K562 (cell line): ENCODE measurements around the gene TAL1. TPM values are rescaled to one million over a fixed set of nuclear protein-coding genes. Genes with fewer than 3 reads are reported as not detected.

ENCODE experiments used
- CBFA2T3 ChIP-seq: fragments of 450-650 bp; IDR thresholded peaks from 2 replicates; pipeline ENCODE4 v1.6.1; 2017
- E2F5 ChIP-seq: sonication (generic); formaldehyde crosslinking; IDR thresholded peaks from 2 replicates; pipeline ENCODE4 v1.8.0; 2022; ENCODE audit warnings: mild to moderate bottlenecking, missing genetic modification reagents
- EWSR1 ChIP-seq: fragments of 450-650 bp; IDR thresholded peaks from 2 replicates; pipeline ENCODE4 v1.6.1; 2018; ENCODE audit warnings: borderline replicate concordance, mild to moderate bottlenecking, low read depth, moderate library complexity; ENCODE audit not compliant: partially characterized antibody
- HDAC1 ChIP-seq, 2 experiments: fragments of 450-650 bp; IDR thresholded peaks; 2 replicates each; pipeline ENCODE4 v1.6.1; 2016 to 2017; ENCODE audit warnings: inconsistent platforms in 1 of 2, mild to moderate bottlenecking in 1 of 2, moderate library complexity in 1 of 2
- JUND ChIP-seq, 2 experiments: IDR thresholded peaks; 2 replicates in 1 of 2; 3 replicates in 1 of 2; pipeline ENCODE4 v1.6.1; 2011; ENCODE audit warnings: borderline replicate concordance in 2 of 2, low read depth in 2 of 2, low read length in 2 of 2, improper control_type of control experiment in 1 of 2, missing biosample characterization in 1 of 2, missing genetic modification characterization in 1 of 2, missing genetic modification reagents in 1 of 2
- MLLT1 ChIP-seq, 2 experiments: fragments of 450-650 bp; IDR thresholded peaks; 2 replicates each; pipeline ENCODE4 v1.6.1; 2016
- NFE2 ChIP-seq: IDR thresholded peaks from 2 replicates; pipeline ENCODE4 v1.6.1; 2014; ENCODE audit warnings: antibody characterized with exemption, low read depth
- SETDB1 ChIP-seq: IDR thresholded peaks from one replicate; pipeline ENCODE4 v1.6.1; 2012; ENCODE audit warnings: low read length, control low read depth, inconsistent platforms
- SOX6 ChIP-seq: fragments of 450-650 bp; IDR thresholded peaks from 2 replicates; pipeline ENCODE4 v1.6.1; 2014; ENCODE audit warnings: mild to moderate bottlenecking
- SPI1 ChIP-seq: IDR thresholded peaks from 2 replicates; pipeline ENCODE4 v1.6.1; 2011; ENCODE audit warnings: low read depth, low read length, control low read depth, borderline replicate concordance
- TBL1XR1 ChIP-seq, 2 experiments: IDR thresholded peaks; 2 replicates each; pipeline ENCODE4 v1.6.1; 2012; ENCODE audit warnings: improper control_type of control experiment in 2 of 2, low read length in 2 of 2, mild to moderate bottlenecking in 1 of 2
- TCFL5 ChIP-seq: fragments of 250-450 bp; sonication (Bioruptor Pico); conservative IDR thresholded peaks from 2 replicates; pipeline ENCODE4 v1.6.1; 2021; ENCODE audit warnings: mild to moderate bottlenecking, moderate library complexity, matching md5 sums
- TEAD1 ChIP-seq, 2 experiments: fragments of 450-650 bp in 1 of 2; sonication (generic) in 1 of 2; formaldehyde crosslinking; IDR thresholded peaks; 2 replicates each; pipeline versions ENCODE4 v1.4.0 to v1.8.0; 2020 to 2022; ENCODE audit warnings: mild to moderate bottlenecking in 2 of 2, missing genetic modification reagents in 1 of 2
- TFAM ChIP-seq: fragments of 250-450 bp; sonication (Bioruptor Pico); conservative IDR thresholded peaks from 2 replicates; pipeline ENCODE4 v1.5.0; 2021; ENCODE audit warnings: mild to moderate bottlenecking, moderate library complexity
- USF1 ChIP-seq: sonication (generic); formaldehyde crosslinking; IDR thresholded peaks from 2 replicates; pipeline ENCODE4 v1.9.0; 2022; ENCODE audit warnings: mild to moderate bottlenecking, missing genetic modification reagents
- XRCC3 ChIP-seq: fragments of 450-650 bp; IDR thresholded peaks from 2 replicates; pipeline ENCODE4 v1.6.1; 2017; ENCODE audit warnings: mild to moderate bottlenecking, moderate library complexity
- ZBTB2 ChIP-seq: fragments of 450-650 bp; IDR thresholded peaks from 2 replicates; pipeline ENCODE4 v1.6.1; 2016; ENCODE audit warnings: antibody characterized with exemption
- ZFPM2 ChIP-seq: fragments of 250-450 bp; sonication (Bioruptor Pico); IDR thresholded peaks from 2 replicates; pipeline ENCODE4 v1.5.1; 2022; ENCODE audit warnings: mild to moderate bottlenecking
- ZKSCAN3 ChIP-seq: fragments of 250-450 bp; sonication (Bioruptor Pico); IDR thresholded peaks from 2 replicates; pipeline ENCODE4 v1.4.0; 2020
- ZKSCAN8 ChIP-seq: fragments of 200-800 bp; sonication (Bioruptor generic); IDR thresholded peaks from 2 replicates; pipeline ENCODE4 v1.6.1; 2016; ENCODE audit warnings: missing genetic modification characterization, missing compliant biosample characterization
- ZNF124 ChIP-seq: sonication (generic); formaldehyde crosslinking; IDR thresholded peaks from 2 replicates; pipeline ENCODE4 v1.8.1; 2022; ENCODE audit warnings: missing genetic modification reagents
- ZZZ3 ChIP-seq: fragments of 450-650 bp; IDR thresholded peaks from 2 replicates; pipeline ENCODE4 v1.6.1; 2016; ENCODE audit warnings: antibody characterized with exemption, mild to moderate bottlenecking, moderate library complexity
- polyA plus RNA-seq, 8 experiments: library from polyadenylated mRNA; depleted of rRNA in 4 of 8; stranded (reverse) in 5 of 8; unstranded in 3 of 8; fragments of >200 nt; fragmentation: Nextera tagmentation in 2 of 8; fragmentation: Illumina TruSeq in 1 of 8; extraction: Ambion mirVana in 2 of 8; extraction: Trizol in 1 of 8; gene quantifications; 2 replicates each; pipeline versions ENCODE4 v1.2.1 to v1.2.3, GENCODE V29; 2011 to 2014; ENCODE audit warnings: inconsistent platforms in 1 of 8, missing spikeins in 1 of 8
- total RNA-seq, 7 experiments: library from RNA; depleted of rRNA in 6 of 7; stranded (reverse); fragments of >200 nt in 6 of 7; fragmentation: Illumina TruSeq in 2 of 7; extraction: Trizol in 2 of 7; gene quantifications; 2 replicates each; pipeline versions ENCODE4 v1.2.1 to v1.2.3, GENCODE V29; 2011 to 2021; ENCODE audit warnings: low replicate concordance in 1 of 7
- TF ChIP-seq, protein P1 (sequence below): fragments of 450-650 bp; conservative IDR thresholded peaks from 2 replicates; pipeline ENCODE4 v1.6.1; 2016; ENCODE audit warnings: missing genetic modification characterization, low read depth, mild to moderate bottlenecking, missing compliant biosample characterization, moderate library complexity

Gene TAL1
- total and polyA plus RNA-seq, 9 of the 15 experiments (the other 6 are each of a cell fraction or from before 2014, with no cell fraction given): 18.5 to 106 (median 59.7) TPM

DNA sequence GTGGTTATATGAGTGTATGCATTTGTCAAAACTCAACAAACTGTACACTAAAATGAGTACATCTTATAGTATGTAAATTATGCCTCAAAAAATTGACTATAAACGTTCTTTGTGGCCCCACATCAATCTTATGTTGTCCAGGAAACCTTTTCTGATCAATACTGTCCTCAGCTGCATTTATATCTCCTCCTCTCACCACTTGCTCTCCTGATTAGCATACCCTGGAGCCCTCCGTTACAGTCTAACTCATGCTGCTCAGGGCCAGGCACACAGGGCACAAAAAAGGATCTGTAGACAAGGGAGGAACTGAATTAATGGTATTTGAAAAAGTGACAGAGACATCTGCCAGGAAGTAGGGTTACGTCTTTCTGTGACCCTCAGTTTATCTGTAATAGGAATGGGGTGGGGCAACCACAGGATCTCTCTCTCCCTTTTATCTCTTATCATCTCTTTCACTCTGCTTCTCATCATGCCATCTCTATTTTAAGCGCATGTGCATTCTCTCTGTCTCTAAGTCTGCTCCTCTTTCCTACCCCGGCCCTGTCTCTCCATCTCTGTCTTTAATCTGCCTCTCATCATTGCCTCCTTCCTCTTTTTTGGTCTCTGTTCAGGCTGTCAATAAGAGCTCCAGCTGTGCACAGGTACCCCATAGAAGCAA is 7.0 kb upstream of the TAL1 start (continued):
- no peak for TF ChIP-seq USF1 (CRISPR knock-in tag)
- no peak for TF ChIP-seq ZNF124 (CRISPR knock-in tag)
- TF ChIP-seq TBL1XR1 (IDR thresholded peaks at IDR 0.05; ENCODE audit: low read length in 2 of 2): no peak
- peak in 1 of 2 experiments; percentile 51; a peak in 2 of 4 replicates for TF ChIP-seq HDAC1 (IDR thresholded peaks at IDR 0.05)
- no peak for TF ChIP-seq MLLT1 (IDR thresholded peaks at IDR 0.05)
- TF ChIP-seq JUND (IDR thresholded peaks at IDR 0.05; ENCODE audit: borderline replicate concordance, low read depth, low read length): 0 out of 2 replicates have a peak, but pooled peaks have one; percentile 3
- no peak for TF ChIP-seq JUND (tag; IDR thresholded peaks at IDR 0.05; ENCODE audit: borderline replicate concordance, low read depth, low read length)
- peak; percentile 88 for TF ChIP-seq SPI1
- 0 out of 2 replicates have a peak, but pooled peaks have one; percentile 49 for TF ChIP-seq ZFPM2 (CRISPR knock-in tag)
- TF ChIP-seq ZKSCAN3: no peak
- TF ChIP-seq E2F5 (CRISPR knock-in tag): no peak
- TF ChIP-seq TCFL5 (CRISPR knock-in tag): no peak
- TF ChIP-seq SETDB1: no peak
- no peak for TF ChIP-seq XRCC3
- no peak for TF ChIP-seq ZZZ3
- TF ChIP-seq CBFA2T3: peak; percentile 59
- TF ChIP-seq NFE2: no peak
- TF ChIP-seq ZBTB2: peak; percentile 79; the same call in 1 of the 2 replicates
- no peak for TF ChIP-seq EWSR1
- TF ChIP-seq ZKSCAN8 (CRISPR knock-in tag): no peak
- TF ChIP-seq TFAM: no peak
- no peak for TF ChIP-seq TEAD1 (CRISPR knock-in tag; IDR thresholded peaks at IDR 0.05)
- TF ChIP-seq, protein P1, sequence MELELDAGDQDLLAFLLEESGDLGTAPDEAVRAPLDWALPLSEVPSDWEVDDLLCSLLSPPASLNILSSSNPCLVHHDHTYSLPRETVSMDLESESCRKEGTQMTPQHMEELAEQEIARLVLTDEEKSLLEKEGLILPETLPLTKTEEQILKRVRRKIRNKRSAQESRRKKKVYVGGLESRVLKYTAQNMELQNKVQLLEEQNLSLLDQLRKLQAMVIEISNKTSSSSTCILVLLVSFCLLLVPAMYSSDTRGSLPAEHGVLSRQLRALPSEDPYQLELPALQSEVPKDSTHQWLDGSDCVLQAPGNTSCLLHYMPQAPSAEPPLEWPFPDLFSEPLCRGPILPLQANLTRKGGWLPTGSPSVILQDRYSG: no peak
- no peak; the same call in 1 of the 2 replicates for TF ChIP-seq SOX6
